Sciatic nerve (tissue), 2 donors: ENCODE results near the gene DDX31. TPM values are rescaled to one million over a fixed set of nuclear protein-coding genes. Genes with fewer than 3 reads are reported as not detected.

Experiments
- ATAC-seq: fragments of 200-7000 bp; cut with Tn5 transposase; one replicate; pipeline ENCODE4 v1.9.1; 2020; ENCODE audit warnings: mild to moderate bottlenecking, moderate library complexity
- DNase-seq: peaks from one replicate; pipeline ENCODE4 v3.0.0-alpha.2; 2020; ENCODE audit warnings: low spot score
- intact Hi-C: fragments of 100-400 bp; cut with DNase I; formaldehyde crosslinking; loops from one replicate; pipeline ENCODE4 v1.14.2; 2022
- total RNA-seq: library from RNA; stranded (reverse); fragmentation: NEBNext Ultra II Directional; extraction: Animal tissue kit (Norgen Biotek cat#: 25700); gene quantifications from one replicate; pipeline ENCODE4 v1.2.1, GENCODE V29; 2021
- donor health status: DM: no; HTN: no; CAD: no.
- donor health status: DM: no; HTN: no; CAD: no.

The DDX31 gene
- total RNA-seq, 1 donor from 2014 or later, result 15.1 TPM

- intact Hi-C loops, result no loop called here
- DNase-seq, result no peak
- no peak for ATAC-seq
Measured at GRCh38 chr9:132641216-132641615, 28.6 kb downstream of the DDX31 start.

- no peak for ATAC-seq
- intact Hi-C loops, result no loop called here
- DNase-seq, result no peak
Measured at GRCh38 chr9:132639322-132639721, 30.5 kb downstream of the DDX31 start.

GRCh38 chr9:132638240-132638639, 31.5 kb downstream of the DDX31 start:
- ATAC-seq, result no peak
- intact Hi-C loops, result no loop called here

GRCh38 chr9:132637801-132638200, 32.0 kb downstream of the DDX31 start:
- DNase-seq (no peak), ATAC-seq (no peak)
- intact Hi-C loops, result no loop called here

More at GRCh38 chr9:132638240-132638639, 31.5 kb downstream of the DDX31 start:
- no peak for DNase-seq

- intact Hi-C loops, result no loop called here
- DNase-seq, result no peak
- ATAC-seq, result no peak
Measured at GRCh38 chr9:132637351-132637750, 32.4 kb downstream of the DDX31 start.

GRCh38 chr9:132634327-132634726, 35.5 kb downstream of the DDX31 start:
- DNase-seq (no peak), ATAC-seq (no peak)
- intact Hi-C loops, result no loop called here

- intact Hi-C loops, result no loop called here
Measured at GRCh38 chr9:132632413-132633129, 37.2 kb downstream of the DDX31 start.

GRCh38 chr9:132631685-132632084, 38.1 kb downstream of the DDX31 start:
- ATAC-seq (no peak), DNase-seq (no peak)
- intact Hi-C loops, result no loop called here

More at GRCh38 chr9:132632413-132633129, 37.2 kb downstream of the DDX31 start:
- ATAC-seq (no peak), DNase-seq (no peak)

- DNase-seq, result no peak
- intact Hi-C loops, result no loop called here
- no peak for ATAC-seq
Measured at GRCh38 chr9:132631280-132631679, 38.5 kb downstream of the DDX31 start.

GRCh38 chr9:132630811-132631210, 39.0 kb downstream of the DDX31 start:
- intact Hi-C loops, result no loop called here
- ATAC-seq, result no peak
- DNase-seq, result no peak

- DNase-seq, result no peak
- intact Hi-C loops, result no loop called here
- ATAC-seq, result no peak
Measured at GRCh38 chr9:132630116-132630515, 39.7 kb downstream of the DDX31 start.

GRCh38 chr9:132628746-132629145, 41.0 kb downstream of the DDX31 start:
- DNase-seq, result no peak
- intact Hi-C loops, result no loop called here
- ATAC-seq, result no peak

GRCh38 chr9:132627594-132627993, 42.2 kb downstream of the DDX31 start:
- no peak for DNase-seq
- no peak for ATAC-seq
- intact Hi-C loops, result no loop called here

GRCh38 chr9:132627106-132627505, 42.7 kb downstream of the DDX31 start:
- intact Hi-C loops, result no loop called here
- no peak for ATAC-seq
- DNase-seq, result no peak

GRCh38 chr9:132626285-132626684, 43.5 kb downstream of the DDX31 start:
- no peak for ATAC-seq
- no peak for DNase-seq
- intact Hi-C loops, result no loop called here

GRCh38 chr9:132622159-132622558, 47.6 kb downstream of the DDX31 start:
- no peak for DNase-seq
- intact Hi-C loops, result no loop called here
- ATAC-seq, result no peak

GRCh38 chr9:132616725-132617124, 53.1 kb downstream of the DDX31 start:
- ATAC-seq, result no peak
- intact Hi-C loops, result no loop called here
- no peak for DNase-seq

GRCh38 chr9:132615774-132616173, 54.0 kb downstream of the DDX31 start:
- DNase-seq, result no peak
- ATAC-seq, result no peak
- intact Hi-C loops, result no loop called here

GRCh38 chr9:132614324-132614723, 55.5 kb downstream of the DDX31 start:
- intact Hi-C loops, result no loop called here
- DNase-seq (no peak), ATAC-seq (no peak)

GRCh38 chr9:132610661-132611060, 59.1 kb downstream of the DDX31 start:
- ATAC-seq, result no peak
- intact Hi-C loops, result no loop called here
- no peak for DNase-seq

GRCh38 chr9:132609829-132610228, 60.0 kb downstream of the DDX31 start:
- ATAC-seq (no peak), DNase-seq (no peak)
- intact Hi-C loops, result no loop called here
